H1 (cell line): ENCODE measurements around the gene PRICKLE2.

ENCODE experiments used
- CREB1 ChIP-seq: IDR thresholded peaks from 2 replicates; pipeline ENCODE4 v1.6.1; 2012; ENCODE audit warnings: inconsistent platforms
- POLR2A ChIP-seq, 2 experiments: IDR thresholded peaks; 1 replicate in 1 of 2; 2 replicates in 1 of 2; pipeline ENCODE4 v1.6.1; 2011; ENCODE audit warnings: low read depth in 2 of 2, low read length in 2 of 2, mild to moderate bottlenecking in 2 of 2; ENCODE audit errors: control extremely low read depth in 1 of 2
- TCF12 ChIP-seq: IDR thresholded peaks from 2 replicates; pipeline ENCODE4 v1.6.1; 2011; ENCODE audit warnings: low read depth, mild to moderate bottlenecking, low read length
- YY1 ChIP-seq: IDR thresholded peaks from 2 replicates; pipeline ENCODE4 v1.6.1; 2011; ENCODE audit warnings: low read depth, mild to moderate bottlenecking, low read length
- TF ChIP-seq, protein P1 (sequence below), 3 experiments: IDR thresholded peaks; 1 replicate in 2 of 3; 2 replicates in 1 of 3; pipeline versions ENCODE4 v1.5.1 to v1.6.1; 2011; ENCODE audit warnings: low read length in 3 of 3, mild to moderate bottlenecking in 3 of 3, inconsistent platforms in 2 of 3, low read depth in 1 of 3, moderate library complexity in 1 of 3; ENCODE audit not compliant: insufficient read depth in 1 of 3; ENCODE audit errors: control extremely low read depth in 1 of 3

DNA sequence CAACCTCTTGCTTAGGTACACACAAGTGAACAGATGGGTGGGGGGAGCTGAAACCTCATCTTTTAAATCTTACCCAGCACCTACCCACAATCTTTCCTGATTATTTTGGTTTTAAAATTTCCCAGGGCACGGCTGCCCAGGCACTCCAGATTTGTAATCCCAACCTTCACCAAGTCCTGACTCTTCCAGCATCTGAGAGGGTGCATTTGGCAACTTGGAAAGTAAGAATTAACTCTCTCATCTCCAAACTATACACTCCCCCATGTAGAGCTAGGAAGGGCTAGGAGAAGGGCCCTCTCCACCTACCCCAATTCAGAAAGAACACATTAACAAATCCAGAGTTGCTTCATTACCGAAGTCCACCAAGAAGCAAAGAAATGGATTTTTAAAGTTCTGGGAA, 41.7 kb upstream of the PRICKLE2 start:
- TF ChIP-seq POLR2A (IDR thresholded peaks at IDR 0.05; ENCODE audit: control extremely low read depth in 1 of 2, low read depth in 2 of 2, low read length in 2 of 2) (no peak), YY1 (no peak), TCF12 (no peak), CREB1 (no peak)
- TF ChIP-seq, protein P1, sequence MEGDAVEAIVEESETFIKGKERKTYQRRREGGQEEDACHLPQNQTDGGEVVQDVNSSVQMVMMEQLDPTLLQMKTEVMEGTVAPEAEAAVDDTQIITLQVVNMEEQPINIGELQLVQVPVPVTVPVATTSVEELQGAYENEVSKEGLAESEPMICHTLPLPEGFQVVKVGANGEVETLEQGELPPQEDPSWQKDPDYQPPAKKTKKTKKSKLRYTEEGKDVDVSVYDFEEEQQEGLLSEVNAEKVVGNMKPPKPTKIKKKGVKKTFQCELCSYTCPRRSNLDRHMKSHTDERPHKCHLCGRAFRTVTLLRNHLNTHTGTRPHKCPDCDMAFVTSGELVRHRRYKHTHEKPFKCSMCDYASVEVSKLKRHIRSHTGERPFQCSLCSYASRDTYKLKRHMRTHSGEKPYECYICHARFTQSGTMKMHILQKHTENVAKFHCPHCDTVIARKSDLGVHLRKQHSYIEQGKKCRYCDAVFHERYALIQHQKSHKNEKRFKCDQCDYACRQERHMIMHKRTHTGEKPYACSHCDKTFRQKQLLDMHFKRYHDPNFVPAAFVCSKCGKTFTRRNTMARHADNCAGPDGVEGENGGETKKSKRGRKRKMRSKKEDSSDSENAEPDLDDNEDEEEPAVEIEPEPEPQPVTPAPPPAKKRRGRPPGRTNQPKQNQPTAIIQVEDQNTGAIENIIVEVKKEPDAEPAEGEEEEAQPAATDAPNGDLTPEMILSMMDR (IDR thresholded peaks at IDR 0.05; ENCODE audit: control extremely low read depth in 1 of 3, insufficient read depth in 1 of 3, low read depth in 1 of 3, low read length in 3 of 3), result no peak
